Fibroblast of lung (primary cell): ENCODE data around the gene CFLAR. TPM values are rescaled to one million over a fixed set of nuclear protein-coding genes. Genes with fewer than 3 reads are reported as not detected.

ENCODE experiments used
- DNase-seq, 2 donors: peaks; one replicate each; pipeline versions ENCODE4 v3.0.0 to v3.0.0-alpha.2; 2010; ENCODE audit warnings: low read depth in 2 of 2
- H2AFZ ChIP-seq: 2 replicates; pipeline ENCODE4 v1.5.1; 2012; ENCODE audit warnings: low read length, control low read depth, inconsistent platforms
- H3K27ac ChIP-seq: 2 replicates; pipeline ENCODE4 v1.5.1; 2011; ENCODE audit warnings: low read length, control low read depth; ENCODE audit not compliant: insufficient read depth
- H3K27me3 ChIP-seq: 2 replicates; pipeline ENCODE4 v1.5.1; 2011; ENCODE audit warnings: mild to moderate bottlenecking, low read length; ENCODE audit not compliant: control insufficient read depth, insufficient read depth
- H3K36me3 ChIP-seq: 2 replicates; pipeline ENCODE4 v1.5.1; 2011; ENCODE audit warnings: low read length; ENCODE audit not compliant: control insufficient read depth, insufficient read depth
- H3K4me1 ChIP-seq: 2 replicates; pipeline ENCODE4 v1.5.1; 2011; ENCODE audit warnings: low read length; ENCODE audit not compliant: control insufficient read depth, insufficient read depth; ENCODE audit errors: extremely low read depth
- H3K4me2 ChIP-seq: 2 replicates; pipeline ENCODE4 v1.5.1; 2011; ENCODE audit warnings: low read length, control low read depth; ENCODE audit not compliant: insufficient read depth; ENCODE audit errors: extremely low read depth
- H3K4me3 ChIP-seq, 4 experiments: fragments of 200-600 bp in 1 of 4; sonication (generic) in 1 of 4; replicated peaks in 1 of 4; 2 replicates each; pipeline ENCODE4 v1.5.1; 2011 to 2016; ENCODE audit warnings: low read length in 4 of 4, low read depth in 3 of 4, mild to moderate bottlenecking in 3 of 4, control low read depth in 2 of 4, inconsistent platforms in 1 of 4, mixed read lengths in 1 of 4; ENCODE audit not compliant: insufficient read depth in 1 of 4; ENCODE audit errors: control extremely low read depth in 1 of 4
- H3K79me2 ChIP-seq: 2 replicates; pipeline ENCODE4 v1.5.1; 2012; ENCODE audit warnings: mild to moderate bottlenecking, low read length, inconsistent platforms; ENCODE audit not compliant: control insufficient read depth, insufficient read depth
- H3K9ac ChIP-seq: 2 replicates; pipeline ENCODE4 v1.5.1; 2011; ENCODE audit warnings: mild to moderate bottlenecking, low read length, control low read depth; ENCODE audit not compliant: insufficient read depth
- H3K9me3 ChIP-seq: 2 replicates; pipeline ENCODE4 v1.5.1; 2012; ENCODE audit warnings: low read depth, low read length; ENCODE audit not compliant: control insufficient read depth, insufficient read depth
- H4K20me1 ChIP-seq: 2 replicates; pipeline ENCODE4 v1.5.1; 2011; ENCODE audit warnings: low read length; ENCODE audit not compliant: control insufficient read depth, insufficient read depth; ENCODE audit errors: extremely low read depth
- EZH2 ChIP-seq: IDR thresholded peaks from 2 replicates; pipeline ENCODE4 v1.5.1; 2012; ENCODE audit warnings: low read length, control low read depth, mild to moderate bottlenecking; ENCODE audit errors: missing control alignments
- polyA plus RNA-seq, 2 donors: library from polyadenylated mRNA; depleted of rRNA in 1 of 2; stranded (reverse) in 1 of 2; unstranded in 1 of 2; fragments of >200 nt; gene quantifications; 2 replicates each; pipeline ENCODE4 v1.2.1, GENCODE V29; 2011 to 2012; ENCODE audit warnings: missing spikeins in 1 of 2
- total RNA-seq: library from RNA; depleted of rRNA; stranded (reverse); fragments of >200 nt; gene quantifications from 2 replicates; pipeline ENCODE4 v1.2.1, GENCODE V29; 2014
- TF ChIP-seq, protein P1 (sequence below), 2 donors: IDR thresholded peaks in 1 of 2; conservative IDR thresholded peaks in 1 of 2; 1 replicate in 1 of 2; 2 replicates in 1 of 2; pipeline ENCODE4 v1.5.1; 2011 to 2012; ENCODE audit warnings: low read length in 2 of 2, control low read depth in 1 of 2, inconsistent platforms in 1 of 2, low read depth in 1 of 2, mild to moderate bottlenecking in 1 of 2

Gene CFLAR
- total and polyA plus RNA-seq, 2 donors (not counting 1 experiment from before 2014, with no cell fraction given) = 39.3 to 80.4 TPM

DNA sequence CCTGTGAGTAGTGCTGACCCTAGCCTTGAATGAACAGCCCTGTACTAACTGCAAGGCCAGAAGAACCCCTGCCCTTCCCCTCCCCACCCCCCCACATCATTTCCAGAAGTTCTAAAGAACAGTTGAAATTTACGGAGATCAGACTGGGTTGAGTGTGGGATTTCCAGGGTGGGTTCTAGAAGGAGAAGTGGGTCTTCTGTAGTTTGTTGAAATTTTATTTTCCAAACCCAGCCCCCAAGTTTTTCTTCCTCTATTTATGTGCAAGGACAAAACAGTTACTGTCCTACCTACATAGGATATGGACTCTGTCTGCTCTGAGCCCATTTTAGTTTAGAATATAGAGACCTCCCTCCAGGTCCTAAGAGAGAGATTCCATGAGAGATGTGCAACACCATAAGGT lies 40.7 kb downstream of the CFLAR start:
- no peak for TF ChIP-seq EZH2
- TF ChIP-seq, protein P1, sequence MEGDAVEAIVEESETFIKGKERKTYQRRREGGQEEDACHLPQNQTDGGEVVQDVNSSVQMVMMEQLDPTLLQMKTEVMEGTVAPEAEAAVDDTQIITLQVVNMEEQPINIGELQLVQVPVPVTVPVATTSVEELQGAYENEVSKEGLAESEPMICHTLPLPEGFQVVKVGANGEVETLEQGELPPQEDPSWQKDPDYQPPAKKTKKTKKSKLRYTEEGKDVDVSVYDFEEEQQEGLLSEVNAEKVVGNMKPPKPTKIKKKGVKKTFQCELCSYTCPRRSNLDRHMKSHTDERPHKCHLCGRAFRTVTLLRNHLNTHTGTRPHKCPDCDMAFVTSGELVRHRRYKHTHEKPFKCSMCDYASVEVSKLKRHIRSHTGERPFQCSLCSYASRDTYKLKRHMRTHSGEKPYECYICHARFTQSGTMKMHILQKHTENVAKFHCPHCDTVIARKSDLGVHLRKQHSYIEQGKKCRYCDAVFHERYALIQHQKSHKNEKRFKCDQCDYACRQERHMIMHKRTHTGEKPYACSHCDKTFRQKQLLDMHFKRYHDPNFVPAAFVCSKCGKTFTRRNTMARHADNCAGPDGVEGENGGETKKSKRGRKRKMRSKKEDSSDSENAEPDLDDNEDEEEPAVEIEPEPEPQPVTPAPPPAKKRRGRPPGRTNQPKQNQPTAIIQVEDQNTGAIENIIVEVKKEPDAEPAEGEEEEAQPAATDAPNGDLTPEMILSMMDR (conservative IDR thresholded peaks at IDR 0.05 in 1 of 2, IDR thresholded peaks at IDR 0.05 in 1 of 2; ENCODE audit: low read depth in 1 of 2, low read length in 2 of 2) = no peak
- no peaks in the 10 kb centered on the region for H3K9me3 ChIP-seq
- DNase-seq = no peak
- H3K4me3 ChIP-seq = no peak overlapping the region
- H4K20me1 ChIP-seq = no peaks in the 10 kb centered on the region
- no peak overlapping the region for H3K4me2 ChIP-seq
- no peak overlapping the region for H3K27ac ChIP-seq
- no peaks in the 10 kb centered on the region for H3K27me3 ChIP-seq
- H3K79me2 ChIP-seq = peaks cover 2% of the 10 kb centered on the region
- no peak overlapping the region for H3K9ac ChIP-seq
- peaks cover 6% of the 10 kb centered on the region for H3K36me3 ChIP-seq
- no peak overlapping the region for H2AFZ ChIP-seq
- H3K4me1 ChIP-seq = peaks cover 8% of the 10 kb centered on the region

DNA sequence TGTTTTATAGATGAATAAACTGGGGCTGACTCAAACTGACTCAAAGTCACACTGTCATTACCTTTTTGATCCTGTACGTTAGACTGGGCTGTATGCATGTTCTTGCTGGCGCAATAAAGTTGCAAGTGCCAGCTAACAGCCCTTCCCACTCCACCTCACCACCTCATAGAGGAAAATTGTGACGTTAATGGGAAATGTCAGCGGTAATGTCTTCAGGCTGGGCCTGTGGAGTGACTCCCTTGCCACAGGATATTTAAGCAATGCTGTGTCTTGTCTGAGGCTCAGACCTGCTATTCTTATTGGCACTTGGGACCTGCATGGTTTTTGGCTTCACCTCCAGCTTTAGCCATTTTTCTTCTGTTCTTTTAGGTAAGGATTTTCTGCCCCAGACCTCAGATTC lies 41.7 kb downstream of the CFLAR start:
- peaks cover 6% of the 10 kb centered on the region for H3K4me1 ChIP-seq
- peaks cover 6% of the 10 kb centered on the region for H3K36me3 ChIP-seq
- no peak overlapping the region for H2AFZ ChIP-seq
- no peaks in the 10 kb centered on the region for H3K9me3 ChIP-seq
- H3K79me2 ChIP-seq = peaks cover 2% of the 10 kb centered on the region
- H4K20me1 ChIP-seq = no peaks in the 10 kb centered on the region
- H3K4me3 ChIP-seq = no peak overlapping the region
- peak in 1 of 2 donors; percentile 30 for DNase-seq
- H3K27ac ChIP-seq = no peak overlapping the region
- TF ChIP-seq EZH2 = no peak
- TF ChIP-seq, protein P1 (conservative IDR thresholded peaks at IDR 0.05 in 1 of 2, IDR thresholded peaks at IDR 0.05 in 1 of 2; ENCODE audit: low read depth in 1 of 2, low read length in 2 of 2) = no peak
- H3K4me2 ChIP-seq = no peak overlapping the region
- H3K9ac ChIP-seq = no peak overlapping the region
- H3K27me3 ChIP-seq = no peaks in the 10 kb centered on the region

DNA sequence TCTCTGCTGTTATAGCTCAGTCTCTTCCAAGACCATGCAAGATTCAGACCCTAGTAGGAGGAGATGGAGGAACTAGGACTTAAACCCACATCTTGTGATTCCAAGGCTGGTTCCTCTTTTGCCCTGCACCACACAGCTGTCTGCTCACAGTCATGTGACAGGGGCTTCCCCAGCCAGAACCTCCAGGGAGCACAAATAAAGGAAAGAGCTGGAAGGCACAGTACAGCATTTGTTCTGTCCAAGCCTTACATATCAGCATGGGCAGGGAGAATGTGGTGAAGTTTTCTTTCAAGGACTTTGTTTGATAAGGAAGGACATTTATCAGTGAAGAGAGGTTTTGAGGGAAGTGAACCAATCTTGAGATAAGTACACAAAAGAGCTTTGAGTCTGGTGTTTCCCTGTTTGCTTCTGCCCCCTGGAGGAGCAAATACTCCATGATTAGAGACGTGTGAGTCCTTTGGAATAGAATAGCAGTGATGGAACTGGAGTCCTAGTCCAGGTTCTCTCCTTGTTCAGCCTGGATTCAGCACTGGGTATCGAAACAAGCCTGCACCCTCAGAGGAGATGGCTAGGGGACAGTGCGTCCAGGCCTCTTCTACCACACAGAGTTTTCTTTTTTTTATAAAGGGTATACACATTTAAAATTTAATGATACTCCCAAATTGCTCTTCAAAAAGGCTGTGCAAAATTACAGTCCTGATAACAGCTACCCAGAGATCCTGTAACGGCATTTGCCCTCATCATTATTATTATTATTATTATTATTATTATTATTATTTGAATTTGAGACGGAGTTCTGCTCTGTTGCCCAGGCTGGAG lies 42.4 kb downstream of the CFLAR start:
- Histone ChIP-seq H3K4me2 (peak overlapping the region; percentile 35), H3K27ac (peak overlapping the region; percentile 52), H4K20me1 (no peaks in the 10 kb centered on the region), H3K4me1 (peaks cover 6% of the 10 kb centered on the region), H3K79me2 (no peaks in the 10 kb centered on the region), H3K36me3 (peaks cover 8% of the 10 kb centered on the region), H3K9me3 (no peaks in the 10 kb centered on the region), H3K27me3 (no peaks in the 10 kb centered on the region), H3K4me3 (no peak overlapping the region), H3K9ac (no peak overlapping the region), H2AFZ (peak overlapping the region; percentile 59)
- TF ChIP-seq, protein P1 (conservative IDR thresholded peaks at IDR 0.05 in 1 of 2, IDR thresholded peaks at IDR 0.05 in 1 of 2; ENCODE audit: low read depth in 1 of 2, low read length in 2 of 2) = peak; percentile 77 to 80
- TF ChIP-seq EZH2 = no peak
- DNase-seq = peak; percentile 77 to 86
